SH-SY5Y (cell line): ENCODE data around the gene HTR4.

Experiments used
- GATA2 ChIP-seq: IDR thresholded peaks from 2 replicates; pipeline ENCODE4 v1.6.1; 2011; ENCODE audit warnings: mild to moderate bottlenecking, low read depth, low read length
- GATA3 ChIP-seq: IDR thresholded peaks from 2 replicates; pipeline ENCODE4 v1.6.1; 2011; ENCODE audit warnings: low read depth, mild to moderate bottlenecking, low read length, moderate library complexity

- no peak for TF ChIP-seq GATA2
- TF ChIP-seq GATA3 = no peak
Observed at GRCh38 chr5:148486456-148486855, 167.9 kb downstream of the HTR4 start.
